ELR (cell line): Measurements from ENCODE around the gene BBS2.

ENCODE experiments used
- DNase-seq: peaks from one replicate; pipeline ENCODE4 v3.0.0-alpha.2; 2015; ENCODE audit warnings: low read depth

The BBS2 gene

GRCh38 chr16:56519459-56520250 lies at the start of gene BBS2:
BBS2 (minus strand) TSS chr16:56520024; CDS start chr16:56519862, 162 bp downstream.
- peak; percentile 89 for DNase-seq

GRCh38 chr16:56564793-56565477 lies 45.1 kb upstream of the BBS2 start, which contains the start of gene MT4:
MT4 (plus strand) TSS chr16:56565073; CDS start chr16:56565129, 56 bp downstream.
- no peak for DNase-seq

DNA sequence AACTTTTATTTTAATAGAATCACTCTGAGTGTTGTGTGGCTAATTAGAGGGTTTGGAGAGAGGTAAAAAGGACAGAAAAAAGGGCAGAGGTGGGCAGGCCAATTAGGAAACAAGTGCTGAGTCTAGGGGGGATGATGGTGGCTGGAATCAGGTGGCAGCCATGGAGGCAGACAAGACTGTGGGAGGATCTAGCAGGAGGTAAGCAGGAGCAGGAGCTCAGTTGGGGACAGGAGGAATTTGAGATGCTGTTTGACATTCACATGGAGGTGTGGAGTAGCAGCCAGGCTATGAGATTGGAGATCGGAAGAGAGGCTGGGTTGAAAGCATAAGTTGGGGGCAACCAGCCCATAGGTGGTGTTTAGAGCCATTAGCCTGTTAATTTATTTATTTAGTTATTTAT lies 41.3 kb upstream of the BBS2 start:
- no peak for DNase-seq

- DNase-seq, result no peak
Measured at GRCh38 chr16:56560447-56560846, 40.6 kb upstream of the BBS2 start.

GRCh38 chr16:56559109-56559508 lies 39.3 kb upstream of the BBS2 start:
- DNase-seq, result no peak

DNA sequence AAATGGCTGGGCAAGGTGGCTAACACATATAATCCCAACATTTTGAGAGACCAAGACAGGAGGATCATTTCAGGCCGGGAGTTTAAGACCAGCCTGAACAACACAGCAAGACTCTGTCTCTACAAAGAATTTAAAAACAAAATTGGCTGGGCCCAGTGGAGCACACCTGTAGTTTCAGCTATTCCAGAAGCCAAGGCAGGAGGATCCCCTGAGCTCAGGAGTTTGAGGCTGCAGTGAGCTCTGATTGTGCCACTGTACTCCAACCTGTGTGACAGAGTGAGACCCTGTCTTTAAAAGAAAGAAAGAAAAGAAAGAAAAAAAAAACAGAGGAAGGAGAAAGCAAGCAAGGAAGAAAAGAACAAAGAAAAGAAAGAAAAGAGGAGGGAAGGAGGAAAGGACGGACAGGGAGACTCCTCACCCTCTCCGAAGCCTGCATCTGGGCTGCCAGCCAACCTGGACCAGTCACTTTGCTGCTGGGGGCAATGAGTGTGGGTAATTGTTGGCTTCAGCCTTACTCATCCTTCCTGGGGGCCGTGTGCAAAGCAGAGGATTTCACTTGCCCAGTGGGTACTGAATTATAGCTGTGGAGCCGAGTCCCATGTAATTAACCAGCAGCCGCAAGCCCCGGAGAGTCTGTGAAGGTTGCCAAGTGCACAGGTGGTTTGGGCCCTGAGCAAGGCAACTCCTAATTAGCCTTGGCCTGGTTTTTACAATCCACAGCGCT lies 38.4 kb upstream of the BBS2 start:
- peak; percentile 94 for DNase-seq

- DNase-seq, result no peak
Measured at GRCh38 chr16:56554441-56554840, 34.6 kb upstream of the BBS2 start.

GRCh38 chr16:56551796-56552738 lies 32.2 kb upstream of the BBS2 start:
- no peak for DNase-seq

GRCh38 chr16:56549744-56550385 lies 30.0 kb upstream of the BBS2 start:
- DNase-seq, result peak; percentile 61

DNA sequence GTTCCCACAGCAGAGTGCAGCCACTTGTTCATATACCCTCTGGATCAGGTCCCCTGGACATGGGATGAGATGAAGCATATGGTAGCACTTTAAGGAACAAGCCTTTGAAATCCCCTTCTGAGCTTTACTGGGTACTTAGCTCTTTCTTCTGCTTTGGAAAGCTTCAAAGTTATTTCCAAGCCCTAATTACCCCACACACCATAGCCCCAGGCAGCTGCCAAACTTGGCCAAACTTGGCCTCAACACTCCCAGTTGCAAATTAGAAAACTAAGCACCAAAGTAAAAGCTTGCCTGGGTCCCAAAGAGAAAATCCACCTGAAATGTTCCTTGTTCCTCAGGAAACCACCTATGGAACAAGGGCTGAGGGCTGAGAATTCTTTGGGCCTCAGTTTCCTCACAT lies 29.3 kb upstream of the BBS2 start:
- no peak for DNase-seq

DNA sequence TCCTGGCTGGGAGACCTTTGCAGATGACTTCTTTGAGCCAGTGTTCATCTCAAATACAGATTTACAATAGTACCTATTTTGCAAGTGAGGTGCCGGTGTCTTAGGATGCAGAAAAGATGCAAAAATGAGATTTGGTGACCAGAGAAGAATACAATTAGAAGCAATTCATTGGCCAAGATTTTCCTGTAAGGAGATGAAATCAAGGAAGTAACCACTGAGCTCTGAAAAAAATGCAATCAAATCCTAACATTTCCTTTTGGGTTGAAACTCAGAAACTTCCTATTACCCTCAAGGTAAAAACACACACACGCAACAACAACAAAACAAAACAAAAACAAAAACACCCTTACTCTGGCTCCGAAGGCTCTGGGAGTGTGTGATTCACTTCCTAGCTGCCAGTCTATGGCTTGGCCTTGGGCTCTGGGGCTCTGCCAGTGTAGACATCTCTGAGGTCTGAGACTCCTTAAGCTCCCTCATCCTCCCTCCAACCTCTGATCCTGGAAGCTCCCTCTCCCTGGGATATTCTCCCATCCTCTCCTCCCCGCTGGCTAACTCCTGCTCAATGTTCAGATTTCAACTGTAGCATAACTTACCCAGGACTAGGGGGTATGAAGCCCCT lies 28.2 kb upstream of the BBS2 start:
- peak; percentile 17 for DNase-seq

- peak; percentile 84 for DNase-seq
Measured at GRCh38 chr16:56547120-56547948, 27.5 kb upstream of the BBS2 start.

GRCh38 chr16:56542039-56542438 lies 22.2 kb upstream of the BBS2 start:
- DNase-seq, result no peak

DNA sequence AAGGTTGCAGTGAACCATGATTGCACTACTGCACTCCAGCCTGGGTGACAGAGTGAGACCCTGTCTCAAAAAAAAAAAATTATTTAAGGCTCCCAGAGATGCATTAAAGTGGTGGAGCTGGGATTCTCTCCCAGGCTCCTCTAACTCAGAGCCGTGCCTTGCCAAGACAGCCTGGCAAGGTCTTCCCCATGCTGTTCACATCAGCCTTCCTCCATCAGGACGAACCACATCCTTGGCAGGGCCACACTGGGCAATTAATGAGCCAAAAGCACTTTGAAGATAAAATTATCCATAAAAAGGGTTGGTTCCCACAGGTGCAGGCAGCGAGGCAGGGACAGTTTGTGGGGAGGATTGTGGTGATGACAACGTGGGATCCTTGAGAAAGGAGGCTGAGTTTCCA lies 19.8 kb upstream of the BBS2 start:
- no peak for DNase-seq

GRCh38 chr16:56538331-56538730 lies 18.5 kb upstream of the BBS2 start:
- no peak for DNase-seq

DNA sequence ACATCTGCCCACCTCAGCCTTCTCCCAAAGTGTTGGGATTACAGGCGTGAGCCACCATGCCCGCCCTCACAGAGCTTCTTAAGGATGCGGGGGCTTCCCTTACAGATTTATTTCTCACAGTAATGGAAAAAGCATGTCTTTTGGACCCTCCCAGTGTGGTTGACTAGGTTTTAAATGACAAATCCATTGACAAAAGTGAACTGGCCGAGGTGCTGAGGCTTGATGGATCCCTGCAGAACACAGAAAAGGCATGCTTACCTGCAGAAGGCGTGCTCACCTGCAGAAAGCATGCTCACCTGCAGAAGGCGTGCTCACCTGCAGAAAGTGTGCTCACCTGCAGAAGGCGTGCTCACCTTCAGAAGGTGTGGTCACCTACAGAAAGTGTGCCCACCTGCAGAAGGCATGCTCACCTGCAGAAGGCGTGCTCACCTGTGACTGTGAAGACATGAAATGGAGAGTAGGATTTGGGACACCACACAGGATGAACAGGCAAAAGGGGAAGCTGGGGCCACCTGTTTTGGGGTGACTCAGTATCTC lies 15.1 kb upstream of the BBS2 start:
- DNase-seq, result no peak

DNA sequence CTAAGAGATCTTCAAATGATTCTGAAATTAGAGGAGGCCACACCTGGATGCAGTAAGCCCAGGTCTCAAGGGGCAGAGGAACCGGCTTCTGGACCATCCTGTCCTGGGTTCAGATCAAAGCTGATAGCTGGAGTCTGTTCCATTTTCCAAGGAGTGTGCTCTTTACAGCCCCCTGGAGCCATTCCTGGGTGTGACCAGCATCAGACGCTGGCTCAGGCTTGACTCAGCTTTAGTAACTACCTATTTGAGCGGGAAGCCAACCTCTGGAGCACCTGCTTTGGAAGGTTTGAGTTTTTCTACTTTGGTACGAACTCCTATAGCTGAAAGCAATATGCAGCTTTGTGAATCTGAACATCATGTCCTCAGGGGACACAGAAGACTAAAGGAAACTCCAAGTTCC lies 12.9 kb upstream of the BBS2 start:
- DNase-seq, result peak; percentile 52

DNA sequence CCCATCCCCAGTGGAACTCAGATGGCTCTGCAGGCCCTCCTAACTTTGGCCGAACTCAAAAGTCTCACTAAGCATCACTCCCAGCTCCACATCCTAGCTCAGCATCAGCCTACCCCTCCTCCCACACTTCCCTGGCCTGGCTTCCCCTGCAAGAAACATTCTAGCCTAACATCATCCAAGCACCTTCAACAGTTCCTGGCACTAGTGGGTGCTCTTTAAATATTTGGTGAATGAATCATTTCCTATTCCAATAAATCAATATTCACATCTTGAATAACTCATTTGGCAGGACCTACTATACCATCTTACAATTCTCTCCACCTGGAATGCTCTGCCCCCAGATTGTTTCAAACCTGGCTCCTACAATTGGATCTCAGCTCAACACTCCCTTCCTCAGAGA lies 11.0 kb upstream of the BBS2 start:
- peak; percentile 69 for DNase-seq

- DNase-seq, result peak; percentile 86
Measured at GRCh38 chr16:56525236-56525635, 5.4 kb upstream of the BBS2 start.

GRCh38 chr16:56520251-56520577 lies 390 bp upstream of the BBS2 start:
- DNase-seq, result no peak
